ENCODE measurements around the gene NID1.

NID1 gene

DNA sequence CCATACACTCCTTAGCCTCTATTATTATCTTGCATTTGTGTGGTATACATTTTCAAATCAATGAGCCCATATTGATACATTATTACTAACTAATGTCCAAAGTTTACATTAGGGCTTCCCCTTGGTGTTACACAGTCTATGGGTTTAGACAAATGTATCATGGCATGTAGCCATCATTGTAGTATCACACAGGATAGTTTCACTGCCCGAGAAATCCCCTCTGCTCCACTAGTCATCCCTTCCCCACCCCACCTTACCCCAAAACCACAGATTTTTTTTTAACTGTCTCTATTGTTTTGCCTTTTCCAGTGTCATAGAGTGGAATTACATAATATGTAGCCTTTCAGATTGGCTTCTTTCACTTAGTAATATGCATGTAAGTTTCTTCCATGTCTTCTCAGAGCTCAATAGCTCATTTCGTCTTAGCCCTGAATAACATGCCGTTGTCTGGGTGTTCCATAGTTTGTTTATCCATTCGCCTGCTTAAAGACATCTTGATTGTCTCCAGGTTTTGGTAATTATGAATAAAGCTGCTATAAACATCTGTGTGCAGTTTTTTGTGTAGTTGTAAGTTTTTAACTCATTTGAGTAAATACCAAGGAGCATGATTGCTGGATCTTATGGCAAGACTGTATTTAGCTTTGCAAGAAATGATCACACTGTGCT is 111.8 kb downstream of the NID1 start:
- no peak for DNase-seq

GRCh38 chr1:235951661-235952060 is 113.2 kb downstream of the NID1 start:
- no peak for DNase-seq

GRCh38 chr1:235950318-235950717 is 114.6 kb downstream of the NID1 start:
- no peak for DNase-seq

- DNase-seq, result no peak
Observed at GRCh38 chr1:235948774-235949427, 116.0 kb downstream of the NID1 start.

DNA sequence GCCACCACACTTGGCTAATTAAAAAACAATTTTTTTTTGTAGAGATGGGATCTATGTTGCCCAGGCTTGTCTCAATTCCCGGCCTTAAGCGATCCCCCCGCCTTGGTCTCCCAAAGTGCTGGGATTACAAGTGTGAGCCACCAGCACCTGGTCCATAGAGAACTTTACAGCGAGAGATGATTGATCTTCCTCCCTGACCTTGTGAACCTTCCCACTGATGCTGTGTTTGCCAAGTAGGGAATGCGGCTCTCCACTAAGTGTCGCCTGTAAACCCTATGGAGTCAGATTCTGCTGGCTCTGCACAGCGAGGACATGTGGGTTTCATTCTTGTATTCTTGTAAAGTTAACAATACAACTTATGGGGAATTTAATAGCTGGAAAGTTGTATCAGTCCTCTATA is 116.9 kb downstream of the NID1 start:
- no peak for DNase-seq

- peak; percentile 46 for DNase-seq
Observed at GRCh38 chr1:235946571-235946981, 118.3 kb downstream of the NID1 start.

GRCh38 chr1:235945775-235946570 is 118.9 kb downstream of the NID1 start:
- no peak for DNase-seq

- DNase-seq, result no peak
Observed at GRCh38 chr1:235943581-235944114, 121.2 kb downstream of the NID1 start.

DNA sequence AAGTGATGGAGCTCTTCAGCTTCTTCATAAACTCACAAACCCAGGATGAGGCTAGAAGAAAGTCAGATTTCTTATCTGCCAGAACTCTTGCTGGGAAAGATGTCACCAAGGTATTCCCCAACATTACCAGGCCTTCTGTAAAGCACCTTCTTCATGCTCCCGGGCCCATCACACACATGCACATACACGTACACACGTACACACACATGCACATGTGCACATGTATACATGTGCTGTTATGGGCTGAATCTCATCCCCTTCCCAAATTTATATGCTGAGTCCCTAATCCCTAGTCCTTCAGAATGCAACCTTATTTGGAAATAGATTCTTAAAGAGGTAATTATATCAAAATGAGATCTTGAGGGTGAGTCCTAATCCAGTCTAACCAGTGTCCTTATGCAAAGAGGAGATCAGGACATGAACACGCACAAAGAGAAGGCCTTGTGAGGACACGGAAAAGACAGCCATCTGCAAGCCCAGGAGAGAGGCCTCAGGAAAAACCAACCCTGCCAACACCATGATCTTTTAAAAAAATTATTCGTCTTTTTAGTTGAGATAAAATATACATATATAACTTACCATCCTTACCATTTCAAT is 121.8 kb downstream of the NID1 start:
- DNase-seq, result no peak

GRCh38 chr1:235942625-235942934 is 122.3 kb downstream of the NID1 start:
- DNase-seq, result no peak

DNA sequence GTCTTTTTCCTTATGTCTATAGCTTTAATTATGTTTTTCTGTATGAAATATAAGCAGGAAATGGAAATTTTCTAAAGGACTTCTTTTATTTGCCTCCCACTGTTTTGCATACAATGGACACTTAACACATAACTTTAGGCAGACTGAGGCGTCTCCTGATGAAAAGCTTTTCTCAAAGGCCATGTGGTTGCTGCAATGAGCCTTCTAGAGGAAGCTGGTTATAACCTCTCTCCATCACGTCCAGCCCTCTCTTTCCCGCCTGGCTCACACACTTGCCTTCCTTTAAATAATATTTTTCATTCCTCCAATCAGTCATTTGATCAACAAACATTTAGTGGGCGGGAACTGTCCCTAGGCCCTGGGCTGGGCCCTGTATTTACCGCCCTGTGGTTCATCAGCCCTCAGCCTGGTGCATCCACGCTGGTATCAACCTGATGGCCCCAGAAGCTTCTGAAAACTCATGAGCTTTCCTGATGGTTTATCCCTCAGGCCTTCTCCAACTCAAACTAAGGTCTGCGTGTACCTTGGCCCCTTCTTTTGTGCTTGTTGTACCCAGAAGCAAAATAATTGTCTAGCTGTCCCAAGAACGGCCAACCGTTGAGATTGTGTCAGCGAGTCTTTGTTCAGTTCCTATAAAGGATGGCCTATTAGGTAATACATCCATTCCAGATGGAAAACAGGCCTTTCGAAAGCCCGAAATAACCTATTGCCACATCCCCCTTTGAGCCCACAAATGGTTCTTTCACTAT is 122.8 kb downstream of the NID1 start:
- DNase-seq, result no peak

- no peak for DNase-seq
Observed at GRCh38 chr1:235940285-235940684, 124.6 kb downstream of the NID1 start.

GRCh38 chr1:235939480-235939775 is 125.5 kb downstream of the NID1 start:
- DNase-seq, result no peak

- DNase-seq, result no peak
Observed at GRCh38 chr1:235938709-235939479, 126.0 kb downstream of the NID1 start.

DNA sequence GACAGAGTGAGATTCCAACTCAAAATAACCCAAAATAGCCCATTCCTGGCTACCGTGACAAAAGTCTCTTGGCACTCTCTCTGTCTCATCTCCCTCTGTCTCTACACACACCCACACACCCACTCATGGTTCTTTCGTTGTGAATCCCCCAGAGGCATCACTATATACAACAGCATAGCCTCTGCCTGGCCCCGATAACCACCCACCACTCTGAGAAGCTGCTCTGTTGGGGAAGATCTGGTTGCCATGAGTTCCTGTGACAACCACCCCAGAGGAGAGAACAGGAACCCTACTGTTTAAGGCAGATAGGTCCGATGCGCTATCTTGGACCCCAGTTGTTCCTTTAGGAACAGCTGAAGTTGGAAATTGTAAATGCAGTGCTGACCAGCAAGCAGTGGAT is 127.8 kb downstream of the NID1 start:
- no peak for DNase-seq

DNA sequence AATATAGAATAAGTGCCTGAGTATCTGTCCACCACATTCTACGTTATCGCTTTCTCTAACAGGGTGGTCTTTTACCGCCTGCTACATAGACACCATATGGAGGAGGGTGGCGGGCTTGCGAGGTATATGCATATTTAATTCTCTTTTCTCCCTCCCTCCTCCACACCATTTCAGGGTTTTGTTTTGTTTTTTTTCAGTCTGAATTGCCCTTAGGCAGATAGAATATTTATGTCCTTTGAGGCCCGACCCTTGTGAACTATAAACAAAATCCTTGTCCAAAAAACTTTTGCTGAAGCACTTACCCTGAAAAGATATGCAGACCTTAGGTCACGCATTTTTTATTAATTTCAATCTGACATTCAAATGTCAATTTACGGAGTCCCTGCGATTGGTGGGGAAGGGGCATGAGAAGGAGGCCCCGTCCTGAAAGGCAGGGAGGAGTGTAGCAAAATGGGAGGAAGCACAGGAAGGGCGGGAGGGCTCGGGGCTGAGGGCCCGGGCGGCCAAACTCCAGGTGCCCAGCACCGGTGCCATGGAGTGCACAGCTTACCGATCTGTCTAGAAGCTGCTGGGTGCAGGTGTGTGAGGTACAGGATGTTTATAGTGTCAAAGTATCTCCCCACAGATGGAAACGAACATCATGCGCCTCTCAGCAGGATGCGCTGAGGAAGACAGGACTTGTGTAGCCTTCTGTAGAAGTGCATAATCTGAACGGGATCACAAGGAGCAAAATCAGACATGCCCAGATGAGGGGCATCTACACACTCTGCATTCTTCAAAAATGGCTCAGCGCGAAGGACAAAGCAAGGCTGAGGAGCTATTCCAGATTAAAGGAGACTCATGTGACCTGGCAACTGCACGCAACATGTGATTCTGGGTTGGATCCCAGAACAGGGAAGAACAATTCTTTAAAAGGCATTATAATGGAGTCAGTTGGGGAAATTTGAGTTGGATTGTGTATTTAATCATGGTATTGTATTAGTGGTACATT is 129.4 kb downstream of the NID1 start:
- peak; percentile 40 for DNase-seq

DNA sequence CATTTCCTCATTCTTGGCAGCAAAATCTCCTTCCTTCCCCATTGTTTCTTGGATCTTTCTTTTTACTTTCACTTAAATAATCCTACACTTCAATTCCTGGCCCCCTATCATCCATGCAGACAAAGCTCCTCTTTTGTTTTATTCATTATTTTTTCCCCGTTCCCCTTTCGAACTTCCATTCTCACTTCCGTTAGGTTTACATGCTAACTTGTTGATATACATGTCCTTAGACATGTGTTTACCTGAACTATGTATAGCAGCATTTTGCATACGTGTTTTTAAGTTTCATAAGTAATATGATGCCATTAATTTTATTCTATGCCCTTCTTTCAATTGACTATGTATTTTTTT is 131.1 kb downstream of the NID1 start:
- DNase-seq, result no peak

GRCh38 chr1:235933017-235933765 is 131.7 kb downstream of the NID1 start:
- peak; percentile 28 for DNase-seq

- peak; percentile 77 for DNase-seq
Observed at GRCh38 chr1:235932090-235932510, 132.8 kb downstream of the NID1 start.

- peak; percentile 20 for DNase-seq
Observed at GRCh38 chr1:235931171-235931738, 133.6 kb downstream of the NID1 start.

All from RPMI8226 (cell line).